Fibroblast of pulmonary artery (primary cell): ENCODE measurements around the gene MBOAT2.
A peak's percentile ranks its signal among the peaks of the same experiment; 100 is the strongest.

Experiments
- DNase-seq: peaks from one replicate; pipeline ENCODE4 v3.0.0-alpha.2; 2010; ENCODE audit warnings: low read depth
- H3K4me3 ChIP-seq: replicated peaks from 2 replicates; pipeline ENCODE4 v1.5.1; 2011; ENCODE audit warnings: low read depth, mild to moderate bottlenecking, control low read depth, low read length, moderate library complexity
- TF ChIP-seq, protein P1 (sequence below): IDR thresholded peaks from 2 replicates; pipeline ENCODE4 v1.5.1; 2011; ENCODE audit warnings: mild to moderate bottlenecking, control low read depth, low read length, inconsistent platforms; ENCODE audit errors: missing control alignments

The MBOAT2 gene

GRCh38 chr2:8831516-8831915 is 172.0 kb downstream of the MBOAT2 start:
- H3K4me3 ChIP-seq = no peak overlapping the region
- DNase-seq = no peak
- TF ChIP-seq, protein P1, sequence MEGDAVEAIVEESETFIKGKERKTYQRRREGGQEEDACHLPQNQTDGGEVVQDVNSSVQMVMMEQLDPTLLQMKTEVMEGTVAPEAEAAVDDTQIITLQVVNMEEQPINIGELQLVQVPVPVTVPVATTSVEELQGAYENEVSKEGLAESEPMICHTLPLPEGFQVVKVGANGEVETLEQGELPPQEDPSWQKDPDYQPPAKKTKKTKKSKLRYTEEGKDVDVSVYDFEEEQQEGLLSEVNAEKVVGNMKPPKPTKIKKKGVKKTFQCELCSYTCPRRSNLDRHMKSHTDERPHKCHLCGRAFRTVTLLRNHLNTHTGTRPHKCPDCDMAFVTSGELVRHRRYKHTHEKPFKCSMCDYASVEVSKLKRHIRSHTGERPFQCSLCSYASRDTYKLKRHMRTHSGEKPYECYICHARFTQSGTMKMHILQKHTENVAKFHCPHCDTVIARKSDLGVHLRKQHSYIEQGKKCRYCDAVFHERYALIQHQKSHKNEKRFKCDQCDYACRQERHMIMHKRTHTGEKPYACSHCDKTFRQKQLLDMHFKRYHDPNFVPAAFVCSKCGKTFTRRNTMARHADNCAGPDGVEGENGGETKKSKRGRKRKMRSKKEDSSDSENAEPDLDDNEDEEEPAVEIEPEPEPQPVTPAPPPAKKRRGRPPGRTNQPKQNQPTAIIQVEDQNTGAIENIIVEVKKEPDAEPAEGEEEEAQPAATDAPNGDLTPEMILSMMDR = no peak

- TF ChIP-seq, protein P1 = no peak
- no peak for DNase-seq
- H3K4me3 ChIP-seq = no peak overlapping the region
Measured at GRCh38 chr2:8827729-8828128, 175.8 kb downstream of the MBOAT2 start.

- DNase-seq = peak; percentile 22
- TF ChIP-seq, protein P1 = no peak
Measured at GRCh38 chr2:8822218-8822617, 181.3 kb downstream of the MBOAT2 start.

GRCh38 chr2:8821276-8822217 is 181.9 kb downstream of the MBOAT2 start:
- TF ChIP-seq, protein P1 = no peak
- DNase-seq = peak; percentile 81
- no peak overlapping the region for H3K4me3 ChIP-seq

More at GRCh38 chr2:8822218-8822617, 181.3 kb downstream of the MBOAT2 start:
- H3K4me3 ChIP-seq = no peak overlapping the region

GRCh38 chr2:8819948-8820347 is 183.5 kb downstream of the MBOAT2 start:
- no peak overlapping the region for H3K4me3 ChIP-seq
- TF ChIP-seq, protein P1 = no peak
- no peak for DNase-seq

GRCh38 chr2:8819194-8819593 is 184.3 kb downstream of the MBOAT2 start:
- no peak overlapping the region for H3K4me3 ChIP-seq
- TF ChIP-seq, protein P1 = no peak
- DNase-seq = peak; percentile 18
